A549 (cell line): ENCODE data around the gene THEM4.

ENCODE experiments used
- CBX2 ChIP-seq: fragments of 200-600 bp; sonication (generic); IDR thresholded peaks from 2 replicates; pipeline ENCODE4 v1.6.1; 2016; ENCODE audit warnings: low read depth, mild to moderate bottlenecking, borderline replicate concordance
- CHD4 ChIP-seq: fragments of 200-600 bp; sonication (generic); IDR thresholded peaks from 2 replicates; pipeline ENCODE4 v1.6.1; 2016; ENCODE audit warnings: antibody characterized with exemption, mild to moderate bottlenecking, borderline replicate concordance
- CTCF ChIP-seq: fragments of >200 bp; sonication (Bioruptor Twin); formaldehyde crosslinking; IDR thresholded peaks from 3 replicates; pipeline ENCODE4 v1.5.1; 2016
- GATA3 ChIP-seq: IDR thresholded peaks from 2 replicates; pipeline ENCODE4 v1.6.1; 2012; ENCODE audit warnings: borderline replicate concordance
- MYC ChIP-seq: IDR thresholded peaks from 2 replicates; pipeline ENCODE4 v1.6.1; 2012; ENCODE audit warnings: mild to moderate bottlenecking, inconsistent platforms, low read length, improper control_type of control experiment, borderline replicate concordance
- PHF8 ChIP-seq: fragments of 200-600 bp; sonication (generic); IDR thresholded peaks from 2 replicates; pipeline ENCODE4 v1.6.1; 2016; ENCODE audit warnings: low read depth, mild to moderate bottlenecking, antibody characterized with exemption, moderate library complexity, borderline replicate concordance
- POLR2A ChIP-seq: IDR thresholded peaks from 2 replicates; pipeline ENCODE4 v1.6.1; 2012; ENCODE audit warnings: mild to moderate bottlenecking, low read length
- RAD21 ChIP-seq, 2 experiments: fragments of >200 bp in 1 of 2; sonication (Bioruptor Twin) in 1 of 2; formaldehyde crosslinking in 1 of 2; IDR thresholded peaks in 1 of 2; conservative IDR thresholded peaks in 1 of 2; 2 replicates in 1 of 2; 3 replicates in 1 of 2; pipeline ENCODE4 v1.6.1; 2012 to 2018; ENCODE audit warnings: inconsistent platforms in 1 of 2
- RFX5 ChIP-seq: fragments of 450-650 bp; IDR thresholded peaks from 2 replicates; pipeline ENCODE4 v1.7.1; 2014; ENCODE audit warnings: antibody characterized with exemption, mild to moderate bottlenecking, moderate library complexity
- SMC3 ChIP-seq: fragments of >200 bp; sonication (Bioruptor Twin); formaldehyde crosslinking; IDR thresholded peaks from 3 replicates; pipeline ENCODE4 v1.6.1; 2018; ENCODE audit warnings: inconsistent platforms

GRCh38 chr1:151839082-151839412 is 70.3 kb downstream of the THEM4 start:
- TF ChIP-seq RAD21 (conservative IDR thresholded peaks at IDR 0.05 in 1 of 2, IDR thresholded peaks at IDR 0.05 in 1 of 2) (no peak), CTCF (no peak), CBX2 (no peak), RFX5 (no peak), GATA3 (no peak), CHD4 (no peak), SMC3 (no peak), MYC (no peak), PHF8 (no peak), POLR2A (no peak)
